K562 (cell line): ENCODE measurements around the gene ERAS.

ENCODE experiments used
- BCL6 ChIP-seq: fragments of 250-450 bp; sonication (Bioruptor Pico); IDR thresholded peaks from 2 replicates; pipeline ENCODE4 v1.4.0; 2020
- CTCF ChIP-seq, 3 experiments: IDR thresholded peaks in 2 of 3; conservative IDR thresholded peaks in 1 of 3; 2 replicates each; pipeline ENCODE4 v1.5.1; 2011 to 2012; ENCODE audit warnings: low read length in 3 of 3, mild to moderate bottlenecking in 3 of 3, control low read depth in 2 of 3, improper control_type of control experiment in 1 of 3, inconsistent platforms in 1 of 3, low read depth in 1 of 3, mixed read lengths in 1 of 3, moderate library complexity in 1 of 3; ENCODE audit not compliant: insufficient read depth in 2 of 3
- DIDO1 ChIP-seq: fragments of 450-650 bp; IDR thresholded peaks from 2 replicates; pipeline ENCODE4 v1.6.1; 2016; ENCODE audit warnings: low read depth, missing biosample characterization, missing genetic modification characterization
- GABPA ChIP-seq: fragments of 200-800 bp; sonication (Bioruptor generic); conservative IDR thresholded peaks from 2 replicates; pipeline ENCODE4 v1.6.1; 2016; ENCODE audit warnings: low read depth, missing genetic modification characterization, missing compliant biosample characterization
- POLR2A ChIP-seq: fragments of 450-650 bp; conservative IDR thresholded peaks from 2 replicates; pipeline ENCODE4 v1.6.1; 2016
- SREBF2 ChIP-seq: sonication (generic); formaldehyde crosslinking; IDR thresholded peaks from 2 replicates; pipeline ENCODE4 v1.4.0; 2020; ENCODE audit warnings: mild to moderate bottlenecking, missing genetic modification reagents
- ZHX1 ChIP-seq: fragments of 150-350 bp; conservative IDR thresholded peaks from 2 replicates; pipeline ENCODE4 v1.6.1; 2014; ENCODE audit warnings: low read length
- ZNF639 ChIP-seq, 2 experiments: fragments of 200-800 bp in 1 of 2; sonication (Bioruptor generic) in 1 of 2; sonication (generic) in 1 of 2; formaldehyde crosslinking in 1 of 2; IDR thresholded peaks in 1 of 2; conservative IDR thresholded peaks in 1 of 2; 2 replicates each; pipeline versions ENCODE4 v1.5.0 to v1.6.1; 2016 to 2020; ENCODE audit warnings: missing compliant biosample characterization in 1 of 2, missing genetic modification characterization in 1 of 2, missing genetic modification reagents in 1 of 2

GRCh38 chrX:48781705-48782104, 44.6 kb upstream of the ERAS start:
- TF ChIP-seq CTCF (IDR thresholded peaks at IDR 0.05 in 2 of 3, conservative IDR thresholded peaks at IDR 0.05 in 1 of 3; ENCODE audit: insufficient read depth in 2 of 3, low read depth in 1 of 3, low read length in 3 of 3) (no peak), BCL6 (CRISPR knock-in tag) (no peak), SREBF2 (CRISPR knock-in tag) (no peak), DIDO1 (tag) (no peak), POLR2A (no peak), ZHX1 (no peak), ZNF639 (CRISPR knock-in tag; conservative IDR thresholded peaks at IDR 0.05 in 1 of 2, IDR thresholded peaks at IDR 0.05 in 1 of 2) (no peak), GABPA (tag) (no peak)
